Stimulated activated CD8-positive, alpha-beta memory T cell treated with anti-CD3 and anti-CD28 coated beads, Interleukin-7, amount 100 ng/mL, for 24 hours (primary cell): ENCODE results near the gene DLK1.

Experiments used
- DNase-seq: peaks from one replicate; pipeline ENCODE4 v3.0.0-alpha.2; 2020; ENCODE audit warnings: low read depth

Gene DLK1

DNA sequence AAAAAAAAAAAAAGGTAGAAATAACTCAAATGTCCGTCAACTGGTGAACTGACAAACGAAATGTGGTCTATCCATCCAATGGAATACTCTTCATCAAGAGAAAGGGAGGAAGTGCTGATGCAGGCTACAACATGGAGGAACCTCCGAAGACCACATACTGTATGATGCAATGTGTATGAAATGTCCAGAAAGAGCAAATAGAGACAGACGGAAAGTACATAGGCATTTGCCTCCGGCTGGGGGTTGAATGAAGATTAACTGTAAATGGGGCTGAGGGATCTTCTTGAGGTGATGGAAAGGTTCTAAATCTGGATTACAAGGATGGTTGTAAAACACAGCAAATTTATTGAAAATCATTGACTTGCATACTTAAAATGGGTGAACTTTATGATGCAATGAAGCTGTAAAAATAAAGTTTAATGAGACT lies 35.4 kb downstream of the DLK1 start:
- no peak for DNase-seq

DNA sequence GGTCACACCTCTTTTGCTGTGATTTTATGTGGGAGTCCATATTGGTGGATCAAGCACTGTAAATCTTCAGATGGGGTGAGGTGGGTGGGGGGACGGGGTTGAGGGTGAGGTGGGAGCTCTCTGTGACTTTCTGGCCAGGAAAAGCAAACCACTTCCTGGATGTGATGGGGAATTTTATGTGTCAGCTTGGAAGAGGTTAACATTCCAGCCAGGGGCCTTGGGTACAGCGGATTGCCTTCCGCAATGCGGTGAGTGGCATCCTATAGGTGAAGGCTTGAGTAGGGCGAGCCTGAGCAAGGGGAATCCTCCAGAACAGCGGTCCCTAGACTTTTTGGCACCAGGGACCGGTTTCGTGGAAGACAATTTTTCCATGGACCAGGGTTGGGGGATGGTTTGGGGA lies 36.2 kb downstream of the DLK1 start:
- no peak for DNase-seq

DNA sequence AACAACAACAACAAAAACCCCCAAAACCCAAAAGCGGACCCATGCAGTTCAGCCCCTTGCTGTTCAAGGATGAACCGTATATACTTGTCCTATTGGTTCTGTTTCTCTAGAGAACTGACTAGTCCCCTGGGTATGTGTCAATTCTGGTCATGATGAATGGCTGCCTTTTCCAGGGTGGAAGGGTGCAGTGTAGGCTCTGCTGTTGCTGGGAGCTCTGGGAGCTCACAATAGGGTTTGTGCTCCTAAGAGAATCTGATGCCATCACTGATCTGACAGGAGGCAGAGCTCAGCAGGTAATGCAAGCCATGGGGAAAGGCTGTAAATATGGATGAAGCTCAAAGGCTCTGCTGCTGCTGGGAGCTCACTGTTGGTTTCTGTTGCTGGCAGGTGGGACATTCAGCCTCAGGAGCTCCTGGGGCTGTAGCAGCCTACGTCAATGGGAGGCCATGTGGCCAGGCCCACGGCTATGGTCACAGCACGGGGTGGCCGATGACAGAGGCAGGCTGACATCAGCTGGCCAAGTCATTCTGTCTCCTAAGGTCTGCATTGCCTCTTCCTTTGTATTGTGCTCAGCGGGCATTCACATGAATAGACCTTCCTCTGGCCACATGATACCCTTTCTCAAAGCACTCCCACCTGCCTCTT lies 37.9 kb downstream of the DLK1 start:
- DNase-seq: no peak

DNA sequence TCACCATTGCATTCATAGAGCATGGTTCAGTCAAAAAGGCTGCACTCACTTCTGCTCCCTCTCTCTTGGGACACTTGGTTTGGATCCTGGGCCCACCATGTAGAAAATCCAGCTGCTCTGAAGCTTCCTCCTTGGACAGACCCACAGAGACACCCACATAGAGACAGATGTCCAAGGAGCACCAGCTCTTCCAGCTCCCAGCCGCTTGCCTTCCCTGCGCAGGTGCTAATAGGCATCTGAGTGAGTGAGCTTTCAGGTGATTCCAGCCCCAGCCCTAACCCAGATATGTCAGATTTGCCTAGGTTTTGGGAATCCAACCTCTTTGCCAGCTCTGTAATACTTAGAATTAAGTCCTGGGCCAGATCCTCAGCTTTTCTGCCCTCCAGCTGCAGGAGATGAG lies 38.6 kb downstream of the DLK1 start:
- DNase-seq: no peak

DNA sequence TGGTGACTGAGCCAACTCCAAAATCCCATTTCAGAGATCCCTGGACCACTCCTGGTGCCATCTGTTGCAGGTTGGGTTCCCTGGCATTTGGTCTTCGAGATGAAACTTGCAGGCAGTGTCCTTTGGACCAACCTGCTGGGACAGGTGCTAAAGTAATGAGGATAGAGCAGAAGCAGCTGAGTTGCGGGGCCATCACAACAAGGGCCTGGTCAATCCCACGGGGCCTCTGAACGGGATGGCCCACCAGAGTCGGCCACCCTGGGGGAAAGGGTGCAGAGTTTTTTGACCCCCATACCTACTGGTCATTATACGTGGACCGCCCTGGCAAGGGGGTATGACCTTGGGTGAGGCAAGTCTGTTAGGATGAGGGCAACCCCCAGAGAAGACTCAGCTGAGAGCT lies 39.3 kb downstream of the DLK1 start:
- no peak for DNase-seq

DNA sequence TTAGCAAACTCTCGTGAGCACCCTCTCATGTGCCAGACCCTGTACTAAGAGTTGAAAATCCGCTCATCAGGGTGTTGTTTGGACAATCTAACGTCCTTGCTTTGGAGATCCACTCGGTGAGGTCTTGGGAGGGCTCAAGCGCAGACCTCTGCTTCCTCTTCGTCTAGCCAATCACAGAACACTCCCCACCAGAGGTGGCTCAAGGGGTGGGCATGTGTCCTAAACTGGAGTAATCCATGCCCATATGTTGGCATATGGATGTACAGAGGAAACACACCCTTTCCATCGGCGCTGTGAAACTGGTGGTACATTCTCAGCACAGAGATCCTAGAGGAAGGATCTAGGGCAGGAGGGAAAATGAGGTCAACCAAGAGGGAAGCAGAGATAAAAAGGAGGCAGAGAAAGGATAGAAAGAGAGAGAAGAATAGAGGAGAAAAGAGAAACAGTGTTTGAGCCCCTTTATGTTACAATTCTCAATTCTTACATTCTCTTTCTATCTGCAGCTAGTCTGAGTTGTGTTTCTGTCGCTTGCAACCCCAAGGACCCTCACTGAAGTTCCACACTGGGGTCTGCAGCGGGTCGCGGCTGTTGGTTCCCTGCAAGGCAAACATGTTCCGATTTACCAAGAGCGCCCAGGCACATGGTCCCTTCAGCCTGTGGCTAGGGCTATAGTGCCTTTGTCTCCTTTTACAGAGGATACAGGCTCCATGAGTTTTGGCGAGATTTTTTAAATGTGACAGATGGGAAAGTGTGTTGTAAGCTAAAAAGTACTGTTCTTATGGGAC lies 40.5 kb downstream of the DLK1 start:
- DNase-seq: no peak

DNA sequence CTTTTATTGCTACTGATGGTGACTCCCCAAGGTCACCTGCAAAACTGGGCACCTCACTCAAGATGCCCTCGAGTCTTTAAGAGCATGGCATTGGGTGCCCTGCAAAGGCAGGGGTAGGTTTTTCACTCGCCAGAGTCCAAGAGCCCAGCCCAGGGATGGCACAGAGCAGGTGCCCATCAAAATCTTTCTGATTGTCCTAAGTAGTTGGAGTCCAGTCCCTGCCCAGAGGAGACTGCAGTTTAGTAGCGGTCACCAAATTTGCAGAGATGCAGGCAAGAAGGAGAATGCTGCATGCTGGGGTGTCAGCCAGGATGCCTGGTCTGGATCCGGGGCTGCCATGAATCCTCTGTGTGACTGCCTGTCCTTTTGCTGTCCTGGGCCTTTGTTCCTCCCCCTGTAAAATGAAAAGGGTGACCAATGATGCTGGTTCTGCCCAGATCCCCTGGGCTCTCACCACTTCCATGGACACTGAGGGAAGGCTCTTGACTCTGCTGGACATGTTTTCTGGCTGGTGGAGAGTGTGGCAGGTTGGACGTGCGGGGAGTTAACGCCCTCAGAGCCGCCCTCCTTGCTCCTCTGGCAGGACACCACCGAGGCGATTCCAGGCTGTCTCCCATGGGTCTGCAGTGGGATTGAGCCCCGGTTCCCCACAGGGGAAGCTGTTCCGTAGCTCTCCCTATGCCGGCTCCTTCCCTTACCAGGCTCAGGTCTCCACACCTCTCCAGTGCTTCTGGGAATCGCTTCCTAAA lies 41.3 kb downstream of the DLK1 start:
- no peak for DNase-seq

DNA sequence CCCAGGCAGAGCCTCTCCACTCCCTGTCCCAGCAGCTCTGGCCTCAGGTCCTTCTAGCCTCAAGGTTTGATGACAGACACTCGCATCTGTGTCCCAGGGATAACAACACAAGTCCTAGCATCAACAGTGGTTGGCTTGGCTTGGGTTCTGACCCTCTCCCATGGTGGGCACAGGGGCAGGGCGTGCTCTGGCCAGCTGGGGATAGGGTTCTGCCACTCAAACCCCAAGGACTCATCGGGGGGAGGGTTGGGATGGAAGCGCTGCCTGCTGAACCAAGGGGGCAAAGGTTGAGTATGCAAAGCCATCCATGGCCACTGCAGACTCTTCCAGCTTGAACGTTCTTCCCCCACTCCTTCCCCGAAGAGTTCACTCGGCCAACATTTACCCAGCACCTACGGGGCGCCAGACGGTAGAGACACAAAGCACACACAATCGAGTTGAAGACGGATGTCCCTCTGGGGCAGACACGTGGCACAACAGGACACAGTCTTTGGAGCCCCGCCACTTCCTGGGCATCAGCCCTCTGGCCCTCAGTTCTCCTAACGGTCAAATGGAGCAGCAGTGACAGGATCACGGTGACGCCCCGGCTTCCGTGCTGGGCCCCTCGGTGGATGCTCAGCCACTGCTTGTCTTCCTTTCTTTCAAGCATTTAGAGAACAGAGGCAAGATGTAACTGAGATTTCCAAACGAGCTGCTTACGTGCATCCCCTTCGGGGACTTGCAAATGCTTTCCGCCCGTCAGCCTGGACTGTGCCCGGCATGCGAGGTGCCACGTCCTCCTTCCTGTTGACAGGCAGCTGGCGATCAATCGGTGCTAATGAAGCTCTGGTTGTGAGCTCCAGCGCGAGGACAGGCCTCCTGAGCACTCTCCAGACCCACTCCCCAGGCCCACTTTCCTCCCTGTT lies 42.6 kb downstream of the DLK1 start:
- no peak for DNase-seq

DNA sequence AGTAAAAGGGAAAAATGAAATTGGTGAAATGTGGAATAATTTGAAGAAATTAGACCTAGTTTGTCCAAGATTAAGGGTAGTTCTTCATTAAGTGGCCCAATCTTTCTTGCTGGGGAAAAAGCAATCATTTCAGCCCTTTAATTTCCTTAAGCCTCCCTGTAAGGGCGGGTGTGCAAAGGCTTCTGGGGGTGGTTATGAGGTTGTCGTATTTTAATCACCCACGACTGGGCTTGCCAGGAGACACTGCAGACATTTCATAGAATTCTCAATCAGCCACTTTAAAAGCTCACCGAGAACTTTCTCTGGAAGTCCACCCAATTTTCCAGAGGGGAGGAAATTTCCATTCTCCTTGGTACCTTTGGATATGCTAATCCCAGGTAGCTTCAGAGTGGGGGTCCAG lies 43.4 kb downstream of the DLK1 start:
- DNase-seq: no peak

DNA sequence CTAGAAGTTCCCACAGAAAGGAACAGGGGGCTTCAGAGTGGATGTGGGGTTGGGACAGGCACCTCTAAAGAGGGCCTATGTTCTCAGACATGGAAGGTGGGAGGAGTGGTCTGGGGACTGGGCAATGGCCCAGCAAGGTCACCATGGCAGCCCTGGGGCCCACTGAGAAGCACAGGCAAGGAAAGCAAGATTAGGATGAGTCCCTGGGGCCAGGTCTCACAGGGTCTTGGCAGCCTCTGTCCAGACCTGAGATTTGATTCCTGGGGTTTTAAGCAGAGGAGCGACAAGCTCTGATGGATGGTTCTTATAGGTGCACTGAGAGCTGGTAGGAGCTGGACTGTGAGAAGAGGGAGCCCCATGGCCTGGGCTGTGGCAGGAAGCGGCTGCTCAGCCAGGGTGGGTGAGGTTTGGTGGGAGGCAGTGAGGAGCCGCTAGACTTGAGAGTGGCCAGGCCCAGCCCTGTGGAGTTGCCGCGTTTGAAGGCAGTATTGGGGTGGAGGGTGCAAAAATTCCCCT lies 44.0 kb downstream of the DLK1 start:
- no peak for DNase-seq

DNA sequence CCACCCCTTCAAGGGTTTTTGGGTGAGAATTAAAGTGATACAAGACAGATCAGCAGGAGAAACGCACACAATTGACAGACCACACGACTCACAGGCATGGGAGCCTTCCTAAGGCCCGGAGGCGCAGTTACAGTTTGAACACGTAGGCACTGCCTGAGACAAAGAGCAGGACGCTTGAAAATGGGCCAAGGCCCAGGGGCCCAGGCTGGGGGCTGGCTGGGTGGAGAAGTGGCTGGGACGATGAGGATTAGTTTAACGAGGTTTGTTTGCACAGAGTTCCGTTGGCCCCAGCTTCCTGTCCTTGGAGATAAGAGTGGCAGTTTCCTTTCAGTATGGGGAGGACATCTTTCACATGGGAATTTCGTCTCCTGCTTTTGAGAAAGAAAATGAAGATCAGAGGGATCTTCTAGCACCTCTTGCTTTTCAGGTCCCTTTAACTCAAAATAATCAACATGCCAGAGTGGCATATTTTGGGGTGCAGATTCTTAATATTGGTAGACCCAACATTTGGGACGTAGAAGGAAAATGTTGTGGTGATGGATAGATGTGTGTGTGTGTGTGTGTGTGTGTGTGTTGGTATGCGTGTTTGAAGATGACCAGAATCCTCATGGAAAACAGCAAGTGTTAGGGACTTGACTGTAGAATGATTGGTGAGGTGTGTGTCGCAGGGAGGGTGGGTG lies 44.6 kb downstream of the DLK1 start:
- DNase-seq: no peak

DNA sequence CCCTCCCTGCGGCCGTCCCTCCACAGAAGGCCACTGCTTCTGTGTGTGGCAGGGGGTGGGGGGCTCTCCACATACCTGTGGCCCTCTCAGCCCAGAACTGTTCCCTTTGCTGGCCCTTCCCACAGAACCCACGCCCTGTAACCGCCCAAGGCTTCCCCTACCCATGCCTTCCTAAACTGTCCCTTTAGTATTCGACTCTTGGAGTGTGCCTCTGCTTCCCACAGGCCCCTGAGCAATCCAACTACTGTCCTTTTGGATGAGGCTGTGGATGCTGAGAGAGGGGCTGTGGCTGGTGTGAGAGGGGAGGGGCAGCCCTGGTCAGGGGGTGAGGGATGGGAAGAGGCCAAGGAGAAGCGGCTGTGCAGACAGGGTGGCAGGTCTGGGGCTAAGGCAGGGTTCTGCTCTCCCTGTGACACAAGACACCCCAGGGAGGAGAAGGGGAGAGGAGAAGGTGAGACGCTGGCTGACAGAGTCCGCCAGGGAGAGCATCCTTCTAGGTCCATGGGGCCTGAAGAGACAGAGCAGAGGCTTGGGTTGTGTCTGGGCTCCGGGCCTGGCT lies 46.0 kb downstream of the DLK1 start:
- DNase-seq: no peak

DNA sequence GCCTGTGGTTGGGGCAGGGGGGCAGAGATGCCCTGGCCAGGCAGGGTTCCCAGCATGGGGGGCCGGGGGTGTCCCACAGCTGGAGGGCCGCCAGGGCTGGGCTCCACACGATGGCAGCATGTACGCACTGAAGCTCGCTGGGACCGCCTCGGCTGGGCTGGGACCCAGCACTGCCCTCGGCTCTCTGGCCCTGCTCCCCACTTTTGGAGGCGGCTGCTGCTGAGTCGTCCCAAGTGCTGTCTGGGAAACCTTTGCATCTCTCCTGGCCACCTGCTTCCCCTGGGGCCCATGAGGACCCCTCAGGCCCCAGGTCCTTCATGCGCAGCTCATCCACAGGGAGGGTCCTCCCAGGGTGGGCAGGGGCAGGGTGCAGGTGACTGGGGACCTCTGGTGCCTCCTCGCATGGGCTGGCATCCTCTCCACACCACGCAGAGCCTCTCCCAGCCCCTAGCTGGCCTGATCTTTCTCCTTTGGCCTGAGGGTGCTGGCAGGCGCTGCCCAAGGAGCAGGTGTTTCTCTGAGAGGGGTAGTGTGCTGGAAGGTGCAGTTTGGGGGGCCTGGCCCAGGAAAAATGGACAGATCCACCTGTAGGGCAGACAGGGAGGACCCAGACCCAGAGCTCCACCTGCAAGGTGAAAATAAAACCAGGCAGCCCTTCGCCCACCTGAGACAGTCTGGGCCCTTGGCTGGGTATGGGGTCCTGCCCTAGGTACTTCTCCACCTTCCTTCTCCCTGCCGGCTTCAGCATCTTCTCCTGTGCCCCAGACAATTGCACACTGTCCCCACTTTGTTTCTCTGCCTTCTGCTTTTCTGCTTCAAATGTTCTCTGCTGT lies 46.9 kb downstream of the DLK1 start:
- no peak for DNase-seq

DNA sequence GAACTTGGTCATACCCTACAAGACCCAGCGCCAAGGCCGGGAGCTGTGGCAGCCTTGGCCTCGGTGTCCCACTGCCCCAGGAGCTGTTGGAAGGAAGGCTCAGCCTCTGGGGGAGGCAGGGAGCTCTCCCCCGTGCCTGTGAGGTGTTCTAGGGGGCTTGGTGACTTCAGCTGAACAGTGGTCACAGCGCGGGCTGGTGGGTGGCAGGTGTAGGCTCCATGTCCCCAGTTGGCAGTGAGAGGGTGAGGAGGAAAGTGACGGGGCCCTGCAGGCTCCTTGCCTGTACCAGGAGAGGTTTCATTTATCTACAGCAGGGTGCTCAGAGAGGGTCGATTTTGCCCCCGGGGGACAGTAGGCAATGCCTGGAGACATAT lies 47.5 kb downstream of the DLK1 start:
- DNase-seq: no peak

DNA sequence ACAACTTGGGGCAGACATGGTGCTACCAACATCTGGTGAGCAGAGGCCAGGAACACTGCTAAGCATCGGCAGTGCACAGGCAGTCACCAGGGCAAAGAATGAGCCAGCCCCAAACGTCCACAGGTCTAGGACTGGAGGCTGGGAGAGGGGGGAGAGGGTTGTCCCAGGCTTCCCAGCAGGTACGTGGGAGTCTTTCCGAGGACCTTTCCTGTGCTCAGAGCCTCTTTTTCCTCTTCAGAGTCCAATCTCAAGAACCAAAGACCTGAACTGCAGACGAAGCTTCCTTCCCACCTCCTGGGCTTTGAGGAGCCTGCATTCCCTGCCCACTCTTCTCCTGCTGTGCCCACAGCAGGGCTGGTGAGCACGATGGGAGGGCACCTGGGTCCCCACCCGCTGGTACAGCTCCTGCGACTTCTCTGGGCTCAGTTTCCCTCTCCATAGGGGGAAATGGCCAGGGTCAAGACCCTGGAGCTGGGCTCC lies 48.7 kb downstream of the DLK1 start:
- DNase-seq: no peak

DNA sequence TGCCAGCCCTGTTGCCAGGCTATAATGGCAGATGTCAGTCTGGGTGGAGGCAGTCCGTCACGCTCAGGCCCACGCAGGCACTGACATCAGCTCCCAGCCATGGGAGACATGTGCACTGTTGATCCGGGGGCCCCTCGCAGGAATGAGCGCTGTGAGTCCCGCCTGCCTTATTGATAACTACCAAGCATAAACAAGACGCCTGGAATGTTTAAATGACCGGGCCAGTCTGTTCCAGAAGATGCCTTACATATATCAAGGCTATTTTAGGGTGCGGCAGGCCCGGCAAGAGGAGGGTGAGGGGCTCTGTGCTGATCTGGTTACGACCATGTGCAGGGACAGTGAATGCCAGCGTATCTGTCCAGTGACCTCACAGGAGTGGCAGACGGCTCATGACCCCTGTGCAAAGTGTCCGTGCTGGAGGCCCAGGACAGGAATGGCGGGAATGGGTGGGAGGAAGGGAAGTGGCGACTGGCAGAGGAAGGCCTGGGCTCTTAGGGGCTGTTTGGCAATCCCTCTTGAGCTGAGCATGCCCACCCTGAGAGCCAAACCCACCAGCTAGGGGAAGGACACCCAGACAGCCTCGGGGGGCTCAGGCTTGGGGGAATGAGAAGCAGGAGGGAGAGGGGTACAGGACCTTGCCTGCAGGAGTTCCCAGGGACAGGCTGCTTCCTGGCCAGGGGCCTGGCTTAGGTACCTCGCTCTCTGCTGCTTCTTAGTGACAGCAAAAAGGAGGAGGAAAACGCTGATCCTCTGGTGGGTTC lies 49.3 kb downstream of the DLK1 start:
- DNase-seq: no peak

DNA sequence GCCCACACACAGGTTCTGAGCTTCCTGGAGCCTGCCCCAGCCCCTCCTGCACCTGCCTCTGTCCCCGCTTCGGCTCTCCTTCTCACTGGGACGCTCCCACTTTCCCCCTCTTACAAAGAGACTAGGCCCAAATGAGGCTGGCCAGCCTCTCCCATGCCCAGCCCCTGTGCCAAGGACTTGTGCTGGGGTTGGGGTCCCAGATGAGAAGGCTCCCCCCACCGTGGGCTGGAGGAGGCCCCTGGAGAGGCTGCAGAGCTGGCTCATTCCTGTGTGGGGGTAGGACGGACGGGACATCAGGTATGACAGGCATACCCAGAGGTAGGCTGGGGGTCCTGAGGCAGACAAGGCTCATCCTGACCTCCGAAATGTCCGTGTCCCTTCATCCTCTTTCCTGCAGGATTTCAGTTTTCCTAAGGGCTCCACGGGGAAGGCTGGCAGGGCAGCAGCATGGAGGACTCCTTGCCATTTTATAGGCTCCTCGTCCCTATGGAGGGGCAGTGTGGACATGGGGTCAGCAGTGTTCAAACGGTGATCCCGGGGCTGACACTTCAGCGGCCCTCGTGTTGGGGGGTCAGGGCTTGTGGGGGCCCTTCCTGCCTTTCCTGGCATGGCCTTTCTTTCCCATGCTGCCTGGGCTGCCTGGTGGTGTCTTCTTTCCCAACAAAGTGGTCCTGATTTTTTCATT lies 50.1 kb downstream of the DLK1 start:
- no peak for DNase-seq

DNA sequence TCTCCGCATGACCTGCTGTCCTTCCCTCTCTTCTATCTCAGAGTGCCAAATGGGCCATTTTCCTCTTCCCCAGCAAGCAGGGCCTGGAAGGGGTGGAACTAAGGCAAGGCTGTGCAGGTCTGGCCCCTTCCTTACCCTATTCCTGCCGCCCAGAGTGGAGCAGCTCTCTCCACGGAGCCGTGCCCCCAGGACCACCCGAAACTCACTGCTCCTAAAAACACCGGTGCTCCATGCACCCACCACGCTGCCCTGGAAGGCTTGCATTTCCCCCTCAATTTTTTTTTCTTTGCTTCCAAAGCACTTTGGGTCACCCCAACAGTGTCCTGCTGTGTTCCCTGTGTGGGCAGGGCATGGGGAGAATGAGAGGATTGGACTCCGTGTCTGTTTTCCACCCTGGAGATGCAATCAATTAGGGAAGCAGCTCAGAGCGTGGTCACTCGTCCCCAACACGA lies 50.7 kb downstream of the DLK1 start:
- DNase-seq: no peak
